ENCODE data around the gene SCN3A. TPM values are rescaled to one million over a fixed set of nuclear protein-coding genes. Genes with fewer than 3 reads are reported as not detected.

Gene SCN3A
- total RNA-seq (2021; fragmentation: NEBNext Ultra II Directional; extraction: Animal tissue kit (Norgen Biotek cat#: 25700)), result 1 to 10 TPM in 4 of 6 experiments, under 1 TPM in 1, not detected in 1; 0.14 to 2.2 (median 1.9) TPM
- long read RNA-seq, result 0 reads

- no peaks in the 10 kb centered on the region for H3K9me3 Mint-ChIP-seq
- no peak within 1 kb of the TSS for H3K27ac Mint-ChIP-seq
- peak within 1 kb of the TSS; percentile 23 for H3K4me3 Mint-ChIP-seq
- TF ChIP-seq CTCF (IDR thresholded peaks at IDR 0.05), result peak; percentile 90
- peaks cover 8% of the 10 kb centered on the region for H3K27me3 Mint-ChIP-seq (ENCODE audit: insufficient read depth)
- DNase-seq, result peak; percentile 47
- H3K36me3 Mint-ChIP-seq (ENCODE audit: low read depth), result no peaks in the 10 kb centered on the region
- no peaks in the 10 kb centered on the region for H3K4me1 Mint-ChIP-seq (ENCODE audit: low read depth)
Measured at GRCh38 chr2:165203689-165204559, at the start of gene SCN3A. Gene SCN3A (minus strand): TSS chr2:165204050. CDS start chr2:165176394, 27,656 bp downstream.

- TF ChIP-seq CTCF (IDR thresholded peaks at IDR 0.05), result no peak
- Mint-ChIP-seq H3K36me3 (ENCODE audit: low read depth) (no peaks in the 10 kb centered on the region), H3K9me3 (peaks cover 12% of the 10 kb centered on the region), H3K27ac (no peak overlapping the region), H3K4me3 (no peak overlapping the region), H3K4me1 (ENCODE audit: low read depth) (no peaks in the 10 kb centered on the region), H3K27me3 (ENCODE audit: insufficient read depth) (no peaks in the 10 kb centered on the region; the same call in 1 of the 2 replicates)
- DNase-seq, result no peak
Measured at GRCh38 chr2:165253178-165253577, 49.3 kb upstream of the SCN3A start.

- no peaks in the 10 kb centered on the region for H3K36me3 Mint-ChIP-seq (ENCODE audit: low read depth)
- no peak for TF ChIP-seq CTCF (IDR thresholded peaks at IDR 0.05)
- H3K4me1 Mint-ChIP-seq (ENCODE audit: low read depth), result no peaks in the 10 kb centered on the region
- no peaks in the 10 kb centered on the region; the same call in 1 of the 2 replicates for H3K27me3 Mint-ChIP-seq (ENCODE audit: insufficient read depth)
- H3K9me3 Mint-ChIP-seq, result peaks cover 5% of the 10 kb centered on the region; the same call in 1 of the 2 replicates
- H3K4me3 Mint-ChIP-seq, result no peak overlapping the region
- DNase-seq, result no peak
- no peak overlapping the region for H3K27ac Mint-ChIP-seq
Measured at GRCh38 chr2:165251366-165251765, 47.5 kb upstream of the SCN3A start.

GRCh38 chr2:165248238-165248637, 44.4 kb upstream of the SCN3A start:
- H3K4me1 Mint-ChIP-seq (ENCODE audit: low read depth), result no peaks in the 10 kb centered on the region
- no peak overlapping the region for H3K4me3 Mint-ChIP-seq
- no peaks in the 10 kb centered on the region; the same call in 1 of the 2 replicates for H3K9me3 Mint-ChIP-seq
- no peaks in the 10 kb centered on the region; the same call in 1 of the 2 replicates for H3K27me3 Mint-ChIP-seq (ENCODE audit: insufficient read depth)
- H3K27ac Mint-ChIP-seq, result no peak overlapping the region
- TF ChIP-seq CTCF (IDR thresholded peaks at IDR 0.05), result no peak
- no peak for DNase-seq
- no peaks in the 10 kb centered on the region for H3K36me3 Mint-ChIP-seq (ENCODE audit: low read depth)

GRCh38 chr2:165245081-165245793, 41.4 kb upstream of the SCN3A start:
- no peaks in the 10 kb centered on the region for H3K27me3 Mint-ChIP-seq (ENCODE audit: insufficient read depth)
- no peaks in the 10 kb centered on the region for H3K9me3 Mint-ChIP-seq
- DNase-seq, result no peak
- no peaks in the 10 kb centered on the region for H3K4me1 Mint-ChIP-seq (ENCODE audit: low read depth)
- H3K27ac Mint-ChIP-seq, result no peak overlapping the region
- TF ChIP-seq CTCF (IDR thresholded peaks at IDR 0.05), result no peak
- H3K4me3 Mint-ChIP-seq, result no peak overlapping the region
- H3K36me3 Mint-ChIP-seq (ENCODE audit: low read depth), result no peaks in the 10 kb centered on the region
